Progenitor cell of endocrine pancreas (in vitro differentiated cells): ENCODE results near the gene CDH6. TPM values are rescaled to one million over a fixed set of nuclear protein-coding genes. Genes with fewer than 3 reads are reported as not detected.

Source experiments
- DNase-seq: peaks from one replicate; pipeline ENCODE4 v3.0.0; 2021; ENCODE audit warnings: low spot score; ENCODE audit not compliant: unreplicated experiment
- H3K27ac Mint-ChIP-seq: 2 replicates; pipeline ENCODE4 v1.8.0; 2021; ENCODE audit warnings: mild to moderate bottlenecking, moderate library complexity, mixed read lengths
- H3K27me3 Mint-ChIP-seq: 2 replicates; pipeline ENCODE4 v1.8.0; 2021; ENCODE audit warnings: mixed read lengths
- H3K36me3 Mint-ChIP-seq: 2 replicates; pipeline ENCODE4 v1.8.0; 2022; ENCODE audit warnings: mixed read lengths; ENCODE audit not compliant: insufficient read depth
- H3K4me1 Mint-ChIP-seq: 2 replicates; pipeline ENCODE4 v1.8.0; 2021; ENCODE audit warnings: low read depth, mixed read lengths
- H3K4me3 Mint-ChIP-seq: 2 replicates; pipeline ENCODE4 v1.8.0; 2021; ENCODE audit warnings: low read depth, mild to moderate bottlenecking, moderate library complexity, mixed read lengths
- H3K9me3 Mint-ChIP-seq: 2 replicates; pipeline ENCODE4 v1.8.0; 2021; ENCODE audit warnings: low read depth, mixed read lengths
- total RNA-seq: library from RNA; stranded (reverse); gene quantifications from 2 replicates; pipeline ENCODE4 v1.2.1, GENCODE V29; 2021
- TF ChIP-seq, protein P1 (sequence below): fragments of 200-600 bp; sonication (generic); IDR thresholded peaks from one replicate; pipeline ENCODE4 v1.5.0; 2021; ENCODE audit warnings: antibody characterized with exemption, mild to moderate bottlenecking; ENCODE audit not compliant: unreplicated experiment

The CDH6 gene
- total RNA-seq, 1 donor from 2014 or later: 132 TPM

DNA sequence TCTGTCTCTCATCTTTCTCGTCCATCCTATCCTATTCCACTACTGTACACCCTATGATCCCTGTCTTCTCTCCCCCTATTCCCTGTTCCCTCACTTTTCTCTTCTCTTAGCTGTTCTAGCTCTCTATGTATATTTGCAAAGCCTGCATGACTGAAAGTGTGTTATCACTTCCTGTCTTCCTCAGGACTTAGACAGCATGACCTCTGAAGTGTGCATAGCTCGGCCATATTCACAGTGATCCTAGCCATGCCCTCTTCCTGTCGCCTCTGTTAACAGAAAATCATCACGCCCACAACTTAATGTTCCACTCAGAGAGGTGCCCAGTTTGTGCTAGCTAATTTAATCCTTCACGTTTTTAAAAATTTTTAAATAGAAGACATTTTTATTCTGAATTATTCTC, 35.8 kb upstream of the CDH6 start:
- no peaks in the 10 kb centered on the region for H3K9me3 Mint-ChIP-seq
- no peak for DNase-seq
- H3K27ac Mint-ChIP-seq: no peak overlapping the region
- TF ChIP-seq, protein P1, sequence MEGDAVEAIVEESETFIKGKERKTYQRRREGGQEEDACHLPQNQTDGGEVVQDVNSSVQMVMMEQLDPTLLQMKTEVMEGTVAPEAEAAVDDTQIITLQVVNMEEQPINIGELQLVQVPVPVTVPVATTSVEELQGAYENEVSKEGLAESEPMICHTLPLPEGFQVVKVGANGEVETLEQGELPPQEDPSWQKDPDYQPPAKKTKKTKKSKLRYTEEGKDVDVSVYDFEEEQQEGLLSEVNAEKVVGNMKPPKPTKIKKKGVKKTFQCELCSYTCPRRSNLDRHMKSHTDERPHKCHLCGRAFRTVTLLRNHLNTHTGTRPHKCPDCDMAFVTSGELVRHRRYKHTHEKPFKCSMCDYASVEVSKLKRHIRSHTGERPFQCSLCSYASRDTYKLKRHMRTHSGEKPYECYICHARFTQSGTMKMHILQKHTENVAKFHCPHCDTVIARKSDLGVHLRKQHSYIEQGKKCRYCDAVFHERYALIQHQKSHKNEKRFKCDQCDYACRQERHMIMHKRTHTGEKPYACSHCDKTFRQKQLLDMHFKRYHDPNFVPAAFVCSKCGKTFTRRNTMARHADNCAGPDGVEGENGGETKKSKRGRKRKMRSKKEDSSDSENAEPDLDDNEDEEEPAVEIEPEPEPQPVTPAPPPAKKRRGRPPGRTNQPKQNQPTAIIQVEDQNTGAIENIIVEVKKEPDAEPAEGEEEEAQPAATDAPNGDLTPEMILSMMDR: no peak
- H3K27me3 Mint-ChIP-seq: no peaks in the 10 kb centered on the region
- peaks cover 16% of the 10 kb centered on the region for H3K4me1 Mint-ChIP-seq
- H3K4me3 Mint-ChIP-seq: no peak overlapping the region
- H3K36me3 Mint-ChIP-seq: no peaks in the 10 kb centered on the region

DNA sequence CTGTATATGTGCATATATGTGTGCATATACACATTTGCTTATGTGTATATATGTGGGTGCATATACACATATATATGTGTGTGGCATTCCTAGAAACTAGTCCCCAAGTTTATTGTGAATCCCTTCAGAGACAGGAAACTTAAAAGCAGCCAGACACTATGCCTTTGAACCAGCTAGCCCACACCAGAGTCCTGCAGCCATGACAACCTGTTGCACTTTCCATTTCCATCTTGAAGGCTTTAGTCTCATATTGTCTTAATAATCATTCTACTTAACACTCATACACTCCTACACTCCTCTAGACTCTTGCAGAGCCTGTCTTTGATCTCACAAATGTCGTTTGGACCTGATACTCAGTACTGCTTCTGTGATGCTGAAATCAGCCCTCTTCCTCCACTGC, 34.8 kb upstream of the CDH6 start:
- Mint-ChIP-seq H3K27ac (no peak overlapping the region), H3K4me1 (peaks cover 16% of the 10 kb centered on the region), H3K4me3 (no peak overlapping the region), H3K36me3 (no peaks in the 10 kb centered on the region), H3K9me3 (no peaks in the 10 kb centered on the region), H3K27me3 (no peaks in the 10 kb centered on the region)
- TF ChIP-seq, protein P1: no peak
- DNase-seq: no peak

DNA sequence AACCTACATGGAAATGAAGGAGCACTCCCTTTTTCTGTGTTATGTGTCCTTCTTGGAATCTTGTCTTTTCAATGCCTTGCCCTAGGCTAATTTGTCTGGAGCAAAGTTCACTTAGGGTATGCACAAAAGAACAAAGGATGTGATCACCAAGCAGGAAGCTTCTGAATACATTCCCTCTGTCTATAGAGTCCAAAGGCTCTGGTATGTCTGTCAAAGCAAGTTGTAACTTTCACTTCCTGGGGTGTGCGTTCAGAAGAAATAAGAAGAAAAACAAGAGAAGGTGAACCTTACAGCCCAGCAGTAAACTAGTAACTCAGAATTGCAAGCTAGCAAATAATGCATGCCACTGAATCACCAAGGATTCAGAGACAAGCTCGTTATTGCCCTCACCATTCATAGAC, 31.7 kb upstream of the CDH6 start:
- Mint-ChIP-seq H3K9me3 (no peaks in the 10 kb centered on the region), H3K27me3 (no peaks in the 10 kb centered on the region), H3K27ac (peak overlapping the region; percentile 35), H3K4me1 (peaks cover 13% of the 10 kb centered on the region), H3K4me3 (no peak overlapping the region), H3K36me3 (no peaks in the 10 kb centered on the region)
- DNase-seq: no peak
- TF ChIP-seq, protein P1: no peak

DNA sequence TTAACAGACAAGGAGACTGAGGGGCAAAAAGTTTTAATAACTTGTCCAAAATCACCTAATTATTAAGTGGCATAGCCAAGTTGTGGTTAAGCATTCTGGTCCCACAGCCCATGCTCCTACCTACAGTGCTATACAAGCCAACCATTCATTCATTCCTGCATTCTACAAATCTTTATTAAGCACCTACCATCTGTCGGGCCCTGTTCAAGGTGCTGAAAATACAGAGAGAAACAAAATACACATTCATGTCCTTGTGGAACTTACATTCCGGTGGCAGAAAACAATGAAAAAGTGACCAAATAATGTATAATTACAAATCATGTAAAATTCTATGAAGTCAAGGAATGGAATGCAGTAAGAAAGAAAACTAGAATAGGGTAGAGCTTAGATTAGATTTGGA, 27.8 kb upstream of the CDH6 start:
- Mint-ChIP-seq H3K4me3 (no peak overlapping the region), H3K9me3 (no peaks in the 10 kb centered on the region), H3K27ac (no peak overlapping the region), H3K4me1 (peaks cover 10% of the 10 kb centered on the region), H3K27me3 (no peaks in the 10 kb centered on the region), H3K36me3 (no peaks in the 10 kb centered on the region)
- TF ChIP-seq, protein P1: no peak
- no peak for DNase-seq

DNA sequence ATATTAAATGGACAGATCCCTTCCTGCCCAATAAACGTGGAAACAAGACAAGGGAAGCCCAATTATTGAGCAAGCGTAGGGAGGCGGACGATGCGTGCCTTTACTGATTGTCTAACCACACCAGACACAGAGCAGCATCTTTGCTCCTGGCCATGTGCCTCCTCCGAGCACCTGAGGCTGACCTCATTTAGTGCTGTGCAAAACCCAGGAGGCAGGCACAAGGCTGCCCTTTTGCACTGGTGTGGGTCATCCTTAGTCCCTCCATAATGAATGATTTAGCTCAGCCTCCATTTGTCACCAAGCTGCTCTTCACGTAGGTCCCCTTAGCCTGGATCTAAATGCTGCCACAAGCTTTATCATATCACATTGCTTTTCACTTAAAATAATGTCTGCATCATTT, 24.1 kb upstream of the CDH6 start:
- DNase-seq: no peak
- Mint-ChIP-seq H3K27me3 (no peaks in the 10 kb centered on the region), H3K4me3 (no peak overlapping the region), H3K36me3 (no peaks in the 10 kb centered on the region), H3K9me3 (no peaks in the 10 kb centered on the region), H3K4me1 (no peaks in the 10 kb centered on the region), H3K27ac (no peak overlapping the region)
- TF ChIP-seq, protein P1: no peak

DNA sequence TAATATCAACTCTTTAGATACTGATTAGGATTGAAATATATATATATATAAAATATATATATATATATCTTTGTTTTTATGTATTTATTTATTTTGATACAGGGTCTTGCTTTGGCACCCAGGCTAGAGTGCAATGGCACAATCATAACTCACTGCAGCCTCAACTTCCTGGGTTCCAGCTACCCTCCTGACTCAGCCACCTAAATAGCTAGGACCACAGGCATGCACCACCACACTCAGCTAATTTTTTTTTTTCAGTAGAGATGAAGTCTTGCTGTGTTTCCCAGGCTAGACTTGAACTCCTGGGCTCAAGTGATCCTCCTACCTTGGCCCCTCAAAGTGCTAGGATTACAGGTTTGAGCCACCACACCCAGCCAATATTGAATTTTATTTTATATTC, 20.6 kb upstream of the CDH6 start:
- H3K9me3 Mint-ChIP-seq: peaks cover under 1% of the 10 kb centered on the region
- TF ChIP-seq, protein P1: no peak
- H3K27ac Mint-ChIP-seq: no peak overlapping the region
- H3K36me3 Mint-ChIP-seq: no peaks in the 10 kb centered on the region
- no peaks in the 10 kb centered on the region for H3K4me1 Mint-ChIP-seq
- H3K27me3 Mint-ChIP-seq: no peaks in the 10 kb centered on the region
- H3K4me3 Mint-ChIP-seq: no peak overlapping the region
- no peak for DNase-seq
